Cardiac fibroblast (primary cell): Measurements from ENCODE around the gene KANK3.

Source experiments
- DNase-seq, 2 donors: peaks; one replicate each; pipeline versions ENCODE4 v3.0.0 to v3.0.0-alpha.2; 2010; ENCODE audit warnings: low read depth in 2 of 2
- H3K4me3 ChIP-seq, 2 donors: replicated peaks in 1 of 2; 1 replicate in 1 of 2; 2 replicates in 1 of 2; pipeline ENCODE4 v1.5.1; 2011; ENCODE audit warnings: low read depth in 2 of 2, low read length in 2 of 2, mild to moderate bottlenecking in 2 of 2, moderate library complexity in 1 of 2
- TF ChIP-seq, protein P1 (sequence below): IDR thresholded peaks from one replicate; pipeline ENCODE4 v1.5.1; 2011; ENCODE audit warnings: low read depth, mild to moderate bottlenecking, low read length, inconsistent platforms

Gene KANK3

DNA sequence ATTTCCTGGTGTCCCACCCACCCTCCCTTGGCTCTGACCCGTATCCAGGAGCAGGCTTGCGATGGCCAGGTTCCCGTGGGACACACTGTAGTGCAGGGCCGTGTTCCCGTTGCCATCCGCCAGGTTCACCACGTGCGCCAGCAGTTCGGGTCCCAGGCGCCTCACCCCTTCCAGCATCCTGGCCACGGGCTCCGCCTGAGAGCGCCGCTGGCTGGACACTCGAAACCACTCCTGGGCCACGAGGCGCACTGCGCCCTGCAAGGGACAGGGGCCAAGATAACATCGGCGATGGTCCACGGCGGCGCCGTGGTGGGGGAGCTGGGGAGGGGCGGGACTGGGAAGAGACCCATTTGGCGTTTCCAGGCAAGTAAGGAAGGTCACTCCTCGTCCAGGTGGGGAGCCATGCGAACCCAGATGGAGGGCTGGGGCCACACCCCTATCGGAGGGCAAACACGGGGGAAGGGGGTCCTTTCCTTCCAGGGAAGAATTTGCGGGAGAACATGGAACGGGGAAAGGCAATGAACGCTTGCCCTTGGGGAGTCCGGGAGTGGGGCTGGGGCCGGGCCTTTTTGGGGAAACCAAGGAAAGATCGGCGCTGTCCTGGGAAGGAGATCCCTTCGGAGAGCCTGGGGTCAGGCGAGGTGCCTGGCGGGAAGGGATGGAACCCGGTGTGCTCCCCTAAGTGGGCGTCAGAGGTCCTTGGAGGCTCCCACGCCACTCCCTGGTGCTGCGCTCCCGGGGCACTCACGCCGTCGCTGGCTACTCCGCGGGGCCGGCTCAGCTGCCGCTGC is 9.9 kb downstream of the KANK3 start:
- TF ChIP-seq, protein P1, sequence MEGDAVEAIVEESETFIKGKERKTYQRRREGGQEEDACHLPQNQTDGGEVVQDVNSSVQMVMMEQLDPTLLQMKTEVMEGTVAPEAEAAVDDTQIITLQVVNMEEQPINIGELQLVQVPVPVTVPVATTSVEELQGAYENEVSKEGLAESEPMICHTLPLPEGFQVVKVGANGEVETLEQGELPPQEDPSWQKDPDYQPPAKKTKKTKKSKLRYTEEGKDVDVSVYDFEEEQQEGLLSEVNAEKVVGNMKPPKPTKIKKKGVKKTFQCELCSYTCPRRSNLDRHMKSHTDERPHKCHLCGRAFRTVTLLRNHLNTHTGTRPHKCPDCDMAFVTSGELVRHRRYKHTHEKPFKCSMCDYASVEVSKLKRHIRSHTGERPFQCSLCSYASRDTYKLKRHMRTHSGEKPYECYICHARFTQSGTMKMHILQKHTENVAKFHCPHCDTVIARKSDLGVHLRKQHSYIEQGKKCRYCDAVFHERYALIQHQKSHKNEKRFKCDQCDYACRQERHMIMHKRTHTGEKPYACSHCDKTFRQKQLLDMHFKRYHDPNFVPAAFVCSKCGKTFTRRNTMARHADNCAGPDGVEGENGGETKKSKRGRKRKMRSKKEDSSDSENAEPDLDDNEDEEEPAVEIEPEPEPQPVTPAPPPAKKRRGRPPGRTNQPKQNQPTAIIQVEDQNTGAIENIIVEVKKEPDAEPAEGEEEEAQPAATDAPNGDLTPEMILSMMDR, result no peak
- DNase-seq, result no peak
- no peak overlapping the region for H3K4me3 ChIP-seq

DNA sequence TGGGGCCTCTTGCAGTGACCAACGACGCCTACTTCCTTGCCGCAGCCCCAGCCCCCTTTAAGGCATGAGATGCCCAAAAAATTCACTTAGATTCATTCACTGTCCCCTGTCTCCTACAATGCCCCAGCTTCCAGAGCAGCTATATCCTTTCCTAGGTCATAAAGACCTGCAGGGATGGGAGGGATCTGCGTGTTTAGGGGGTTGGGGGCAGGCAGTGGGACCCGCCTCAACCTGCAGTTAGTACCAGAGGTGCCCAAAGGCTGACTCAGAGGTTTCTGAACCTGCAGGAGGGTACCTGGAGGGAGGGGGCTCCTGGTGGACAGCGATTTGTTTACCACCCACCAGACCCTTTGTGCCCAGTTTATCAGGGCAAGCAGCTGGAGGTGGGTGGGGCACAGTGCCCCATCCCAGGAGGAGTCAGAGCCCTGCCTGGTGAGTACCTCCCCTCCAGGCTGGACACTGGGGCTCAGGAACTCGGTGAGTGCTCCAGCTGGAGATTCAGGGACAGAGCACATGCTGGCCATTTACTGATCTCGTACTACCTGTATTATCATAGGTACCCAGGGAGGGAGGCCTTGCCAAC is 11.7 kb downstream of the KANK3 start:
- H3K4me3 ChIP-seq, result no peak overlapping the region
- TF ChIP-seq, protein P1, result no peak
- DNase-seq, result no peak

DNA sequence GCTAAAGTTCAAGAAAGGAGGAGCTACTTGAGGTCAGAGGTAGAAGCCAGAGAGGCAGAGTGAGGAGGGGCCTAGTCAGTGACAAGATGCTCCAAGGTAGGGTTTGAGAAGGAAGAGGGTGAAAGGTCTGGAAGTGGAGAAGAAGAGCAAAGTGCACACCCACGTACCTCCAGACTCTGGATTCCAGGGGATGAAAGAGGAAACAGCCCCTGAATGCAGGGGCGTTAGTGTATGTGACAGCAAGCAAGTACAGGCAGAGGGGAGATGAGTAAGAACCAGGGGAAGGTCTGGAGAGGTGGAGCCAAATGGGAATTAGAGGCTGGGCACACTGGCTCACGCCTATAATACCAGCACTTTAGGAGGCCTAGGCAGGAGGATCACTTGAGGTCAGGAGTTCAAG is 13.1 kb downstream of the KANK3 start:
- DNase-seq, result no peak
- no peak overlapping the region for H3K4me3 ChIP-seq
- TF ChIP-seq, protein P1, result no peak

DNA sequence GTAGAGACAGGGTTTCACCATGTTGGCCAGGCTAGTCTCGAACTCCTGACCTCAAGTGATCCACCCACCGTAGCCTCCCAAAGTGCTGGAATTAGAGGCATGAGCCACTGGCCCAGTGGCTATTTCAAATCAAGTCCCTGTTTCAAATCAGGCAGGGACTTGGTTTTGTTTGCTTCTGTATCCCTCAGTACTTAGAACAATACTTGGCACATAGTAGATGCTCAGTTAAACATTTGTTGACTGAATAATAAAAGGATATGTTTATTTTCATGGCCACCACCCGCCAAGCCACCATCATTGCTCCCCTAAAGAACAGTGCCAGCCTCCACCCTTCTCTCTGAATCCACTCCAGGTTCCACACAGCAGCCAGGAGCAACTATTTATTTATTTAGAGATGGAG is 17.6 kb downstream of the KANK3 start:
- no peak overlapping the region for H3K4me3 ChIP-seq
- no peak for DNase-seq
- TF ChIP-seq, protein P1, result no peak

DNA sequence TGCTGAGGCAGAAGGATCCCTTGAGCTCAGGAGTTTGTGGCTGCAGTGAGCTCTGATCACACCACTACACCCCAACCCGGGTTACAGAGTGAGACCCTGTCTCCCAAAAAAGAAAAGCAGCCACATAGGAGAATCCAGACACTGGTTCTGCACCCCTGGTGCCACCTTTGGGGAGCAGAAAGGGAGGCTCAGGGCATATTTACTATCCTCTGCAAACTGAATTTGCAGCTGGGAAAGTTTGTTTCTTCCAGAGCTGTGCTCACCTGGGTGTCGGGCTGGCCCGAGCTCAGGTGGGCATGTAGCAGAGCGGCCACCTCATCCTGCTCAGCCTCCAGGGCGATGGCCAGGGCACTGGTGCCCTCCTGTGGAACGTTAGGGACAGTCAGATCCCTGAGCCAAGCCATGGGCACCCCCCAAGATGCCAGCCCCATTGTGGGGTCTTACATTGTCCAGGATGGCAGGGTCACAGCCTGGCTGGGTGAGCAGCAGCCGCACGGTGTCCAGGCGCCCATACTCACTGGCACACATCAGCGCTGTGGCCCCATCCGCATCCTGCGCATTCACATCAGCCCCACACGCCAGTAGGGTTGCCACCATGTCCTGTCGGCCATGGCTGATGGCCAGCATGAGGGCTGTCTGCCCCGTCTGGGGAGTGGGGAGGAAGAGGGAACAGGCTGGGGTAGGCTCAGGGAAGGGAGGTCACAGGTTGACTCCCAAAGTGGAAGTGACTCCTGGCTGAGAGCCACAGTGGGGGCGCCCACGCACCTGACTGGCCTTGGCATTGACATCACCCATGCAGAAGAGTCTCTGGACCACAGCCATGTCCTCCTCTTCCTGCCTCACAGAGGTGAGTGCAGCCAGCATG is 18.6 kb downstream of the KANK3 start:
- H3K4me3 ChIP-seq, result no peak overlapping the region
- TF ChIP-seq, protein P1, result no peak
- no peak for DNase-seq

DNA sequence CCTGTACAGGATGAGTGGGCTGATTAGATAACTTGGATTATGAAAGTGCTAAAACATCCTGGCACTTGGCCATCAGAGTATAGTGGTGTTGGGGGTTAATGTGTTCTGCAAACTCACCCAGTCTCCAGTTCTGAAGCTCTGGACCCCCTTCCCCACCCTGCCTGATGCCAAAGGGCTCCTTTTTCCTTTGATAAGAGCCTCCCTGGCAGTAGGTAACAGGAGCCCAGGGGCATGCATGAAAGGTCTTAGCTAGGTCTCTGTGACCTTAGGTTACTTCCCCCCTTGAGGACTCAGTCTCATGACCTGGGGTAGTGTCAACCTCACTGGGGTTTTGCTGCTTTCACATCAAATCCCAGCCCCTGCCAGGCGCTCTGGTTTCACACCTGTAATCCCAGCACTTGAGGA is 19.3 kb downstream of the KANK3 start:
- TF ChIP-seq, protein P1, result no peak
- H3K4me3 ChIP-seq, result no peak overlapping the region
- DNase-seq, result no peak
